H9 (cell line): Measurements from ENCODE around the gene THSD4. TPM values are rescaled to one million over a fixed set of nuclear protein-coding genes. Genes with fewer than 3 reads are reported as not detected.

Experiments used
- DNase-seq: peaks from one replicate; pipeline ENCODE4 v3.0.0-alpha.2; 2017
- H2AFZ ChIP-seq: one replicate; pipeline ENCODE4 v1.6.1; 2013; ENCODE audit warnings: mild to moderate bottlenecking, low read length, control low read depth, moderate library complexity
- H2AK5ac ChIP-seq: 2 replicates; pipeline ENCODE4 v1.6.1; 2013; ENCODE audit warnings: low read length, control low read depth, mixed read lengths; ENCODE audit not compliant: insufficient read length
- H2BK120ac ChIP-seq: one replicate; pipeline ENCODE4 v1.6.1; 2013; ENCODE audit warnings: low read depth, mild to moderate bottlenecking, low read length, control low read depth, inconsistent platforms; ENCODE audit not compliant: poor library complexity, severe bottlenecking
- H2BK12ac ChIP-seq: 2 replicates; pipeline ENCODE4 v1.6.1; 2013; ENCODE audit warnings: low read length, control low read depth, mixed read lengths, low read depth; ENCODE audit not compliant: insufficient read length
- H2BK15ac ChIP-seq: 2 replicates; pipeline ENCODE4 v1.6.1; 2013; ENCODE audit warnings: low read depth, low read length, control low read depth
- H2BK20ac ChIP-seq: one replicate; pipeline ENCODE4 v1.6.1; 2013; ENCODE audit warnings: low read depth, mild to moderate bottlenecking, low read length, control low read depth, inconsistent platforms; ENCODE audit not compliant: poor library complexity, severe bottlenecking
- H2BK5ac ChIP-seq: 2 replicates; pipeline ENCODE4 v1.6.1; 2013; ENCODE audit warnings: low read length, control low read depth, mixed read lengths; ENCODE audit not compliant: insufficient read length
- H3K14ac ChIP-seq: 2 replicates; pipeline ENCODE4 v1.6.1; 2013; ENCODE audit warnings: low read length, control low read depth; ENCODE audit not compliant: insufficient read depth
- H3K18ac ChIP-seq: 2 replicates; pipeline ENCODE4 v1.6.1; 2013; ENCODE audit warnings: low read depth, mild to moderate bottlenecking, mixed read lengths, low read length, control low read depth; ENCODE audit not compliant: insufficient read length
- H3K23ac ChIP-seq: 2 replicates; pipeline ENCODE4 v1.6.1; 2013; ENCODE audit warnings: low read length, control low read depth, mixed read lengths, low read depth; ENCODE audit not compliant: insufficient read length
- H3K23me2 ChIP-seq: 2 replicates; pipeline ENCODE4 v1.6.1; 2013; ENCODE audit warnings: low read depth, mild to moderate bottlenecking, mixed read lengths, low read length, control low read depth; ENCODE audit not compliant: insufficient read length, poor library complexity, severe bottlenecking
- H3K27ac ChIP-seq: 2 replicates; pipeline ENCODE4 v1.5.1; 2013; ENCODE audit warnings: low read length, control low read depth, mixed read lengths, low read depth; ENCODE audit not compliant: insufficient read length
- H3K27me3 ChIP-seq: 2 replicates; pipeline ENCODE4 v1.6.1; 2013; ENCODE audit warnings: low read length, control low read depth, inconsistent platforms; ENCODE audit not compliant: insufficient read depth
- H3K4ac ChIP-seq: 2 replicates; pipeline ENCODE4 v1.6.1; 2013; ENCODE audit warnings: low read depth, mild to moderate bottlenecking, control low read depth, inconsistent platforms, low read length, moderate library complexity
- H3K4me1 ChIP-seq: 2 replicates; pipeline ENCODE4 v1.6.1; 2013; ENCODE audit warnings: low read length, control low read depth, inconsistent platforms; ENCODE audit not compliant: insufficient read depth
- H3K4me2 ChIP-seq: 2 replicates; pipeline ENCODE4 v1.6.1; 2013; ENCODE audit warnings: low read length, control low read depth, mixed read lengths; ENCODE audit not compliant: insufficient read length, insufficient read depth
- H3K56ac ChIP-seq: 2 replicates; pipeline ENCODE4 v1.6.1; 2013; ENCODE audit warnings: low read depth, mild to moderate bottlenecking, mixed read lengths, low read length, control low read depth; ENCODE audit not compliant: insufficient read length
- H3K79me1 ChIP-seq: 2 replicates; pipeline ENCODE4 v1.6.1; 2013; ENCODE audit warnings: low read depth, mild to moderate bottlenecking, moderate library complexity, low read length, control low read depth, inconsistent platforms; ENCODE audit not compliant: insufficient read depth, poor library complexity, severe bottlenecking
- H3K79me2 ChIP-seq: 2 replicates; pipeline ENCODE4 v1.6.1; 2013; ENCODE audit warnings: low read length, control low read depth, inconsistent platforms; ENCODE audit not compliant: insufficient read depth
- H3K9ac ChIP-seq: 2 replicates; pipeline ENCODE4 v1.6.1; 2013; ENCODE audit warnings: low read length, control low read depth, mixed read lengths; ENCODE audit not compliant: insufficient read length; ENCODE audit errors: extremely low read depth
- H3K9me3 ChIP-seq: one replicate; pipeline ENCODE4 v1.6.1; 2013; ENCODE audit warnings: low read depth, low read length, inconsistent platforms; ENCODE audit not compliant: control insufficient read depth
- H3T11ph ChIP-seq: one replicate; pipeline ENCODE4 v1.6.1; 2013; ENCODE audit warnings: mild to moderate bottlenecking, low read length, control low read depth, inconsistent platforms
- H4K20me1 ChIP-seq: one replicate; pipeline ENCODE4 v1.6.1; 2013; ENCODE audit not compliant: control insufficient read depth, insufficient read length, insufficient read depth
- H4K5ac ChIP-seq: 2 replicates; pipeline ENCODE4 v1.6.1; 2013; ENCODE audit warnings: low read depth, mild to moderate bottlenecking, mixed read lengths, low read length, control low read depth; ENCODE audit not compliant: insufficient read length
- H4K8ac ChIP-seq: replicated peaks from 2 replicates; pipeline ENCODE4 v1.6.1; 2013; ENCODE audit warnings: low read length, control low read depth, mixed read lengths, low read depth; ENCODE audit not compliant: insufficient read length
- H4K91ac ChIP-seq: 2 replicates; pipeline ENCODE4 v1.6.1; 2013; ENCODE audit warnings: low read depth, mild to moderate bottlenecking, moderate library complexity, mixed read lengths, low read length, control low read depth; ENCODE audit not compliant: insufficient read length
- H3K27ac Mint-ChIP-seq, 3 experiments: 2 replicates in 2 of 3; 3 replicates in 1 of 3; pipeline ENCODE4 v1.8.0; 2020 to 2021; ENCODE audit warnings: mixed read lengths in 3 of 3, mild to moderate bottlenecking in 1 of 3, moderate library complexity in 1 of 3
- H3K27me3 Mint-ChIP-seq: 2 replicates; pipeline ENCODE4 v1.8.0; 2021; ENCODE audit warnings: low read depth, mild to moderate bottlenecking, moderate library complexity, mixed read lengths
- H3K36me3 Mint-ChIP-seq, 3 experiments: 2 replicates in 2 of 3; 3 replicates in 1 of 3; pipeline ENCODE4 v1.8.0; 2020 to 2021; ENCODE audit warnings: low read depth in 3 of 3, mixed read lengths in 3 of 3; ENCODE audit not compliant: insufficient read depth in 1 of 3
- H3K4me1 Mint-ChIP-seq, 2 experiments: 2 replicates each; pipeline ENCODE4 v1.8.0; 2020; ENCODE audit warnings: mixed read lengths in 2 of 2
- H3K4me3 Mint-ChIP-seq, 2 experiments: 2 replicates in 1 of 2; 3 replicates in 1 of 2; pipeline ENCODE4 v1.8.0; 2020 to 2021; ENCODE audit warnings: mild to moderate bottlenecking in 2 of 2, mixed read lengths in 2 of 2, moderate library complexity in 1 of 2
- H3K9me3 Mint-ChIP-seq, 2 experiments: 2 replicates in 1 of 2; 3 replicates in 1 of 2; pipeline ENCODE4 v1.8.0; 2020; ENCODE audit warnings: mild to moderate bottlenecking in 2 of 2, mixed read lengths in 2 of 2, moderate library complexity in 1 of 2
- CTCF ChIP-seq: fragments of 200-600 bp; sonication (generic); conservative IDR thresholded peaks from 3 replicates; pipeline ENCODE4 v1.8.0; 2021; ENCODE audit warnings: antibody characterized with exemption, mild to moderate bottlenecking
- WGBS: extraction: QIAGEN DNeasy Blood & Tissue Kit; methylation state at CpG from one replicate; pipeline ENCODE4 v1.1.7; 2013; ENCODE audit warnings: missing lambda C conversion rate, low lambda C conversion rate, mixed read lengths; ENCODE audit not compliant: insufficient read length; ENCODE audit errors: extremely low coverage; 5-methylcytosine and 5-hydroxymethylcytosine counted together
- total RNA-seq: library from RNA; stranded (reverse); gene quantifications from 2 replicates; pipeline ENCODE4 v1.2.1, GENCODE V29; 2021

Gene THSD4
- total RNA-seq, 1 experiment from 2014 or later: 5.5 TPM

GRCh38 chr15:71559616-71560015 is 444.3 kb downstream of the THSD4 start:
- Histone ChIP-seq H2BK12ac (no peak overlapping the region), H3K79me2 (no peaks in the 10 kb centered on the region), H3K79me1 (no peaks in the 10 kb centered on the region), H3K14ac (no peak overlapping the region), H3K9me3 (no peaks in the 10 kb centered on the region), H4K20me1 (no peaks in the 10 kb centered on the region), H3K27ac (no peak overlapping the region), H3K9ac (no peak overlapping the region), H3K4me1 (no peaks in the 10 kb centered on the region), H4K8ac (no peak overlapping the region), H3K23me2 (no peaks in the 10 kb centered on the region), H3K23ac (no peak overlapping the region), H2BK120ac (no peak overlapping the region), H4K91ac (no peak overlapping the region), H2AK5ac (no peak overlapping the region), H2BK15ac (no peak overlapping the region), H2BK20ac (no peak overlapping the region), H3K18ac (no peak overlapping the region), H2BK5ac (no peak overlapping the region), H3K27me3 (no peaks in the 10 kb centered on the region), H3K4ac (no peak overlapping the region), H3T11ph (no peak overlapping the region), H3K56ac (no peak overlapping the region), H2AFZ (no peak overlapping the region), H4K5ac (no peak overlapping the region), H3K4me2 (no peak overlapping the region)
- H3K27ac Mint-ChIP-seq: no peak overlapping the region
- TF ChIP-seq CTCF: no peak
- WGBS: no CpG with 5 or more reads among the region's 3 CpGs
- no peak for DNase-seq
- peaks cover 0 to 3% of the 10 kb centered on the region in 2 experiments; a peak in 4 of 5 replicates for H3K9me3 Mint-ChIP-seq
- no peaks in the 10 kb centered on the region for H3K36me3 Mint-ChIP-seq
- no peak overlapping the region for H3K4me3 Mint-ChIP-seq
- no peaks in the 10 kb centered on the region for H3K27me3 Mint-ChIP-seq
- peaks cover 0 to 8% of the 10 kb centered on the region in 2 experiments; a peak in 3 of 4 replicates for H3K4me1 Mint-ChIP-seq
